GM06990 (cell line): ENCODE data around the gene PLD4.

Experiments used
- DNase-seq: peaks from one replicate; pipeline ENCODE4 v3.0.0-alpha.2; 2011; ENCODE audit not compliant: insufficient read length; ENCODE audit errors: extremely low read depth
- H3K27me3 ChIP-seq: replicated peaks from 2 replicates; pipeline ENCODE4 v1.6.0; 2011; ENCODE audit warnings: low read length; ENCODE audit not compliant: control insufficient read depth, insufficient read depth
- H3K36me3 ChIP-seq: 2 replicates; pipeline ENCODE4 v1.5.1; 2011; ENCODE audit warnings: low read length; ENCODE audit not compliant: control insufficient read depth, insufficient read depth
- H3K4me3 ChIP-seq: replicated peaks from 2 replicates; pipeline ENCODE4 v1.5.1; 2011; ENCODE audit warnings: low read depth, mild to moderate bottlenecking, control low read depth, low read length
- TF ChIP-seq, protein P1 (sequence below): IDR thresholded peaks from 2 replicates; pipeline ENCODE4 v1.5.1; 2011; ENCODE audit warnings: low read length, control low read depth, mild to moderate bottlenecking, inconsistent platforms; ENCODE audit not compliant: insufficient read depth, poor library complexity, severe bottlenecking

The PLD4 gene

DNA sequence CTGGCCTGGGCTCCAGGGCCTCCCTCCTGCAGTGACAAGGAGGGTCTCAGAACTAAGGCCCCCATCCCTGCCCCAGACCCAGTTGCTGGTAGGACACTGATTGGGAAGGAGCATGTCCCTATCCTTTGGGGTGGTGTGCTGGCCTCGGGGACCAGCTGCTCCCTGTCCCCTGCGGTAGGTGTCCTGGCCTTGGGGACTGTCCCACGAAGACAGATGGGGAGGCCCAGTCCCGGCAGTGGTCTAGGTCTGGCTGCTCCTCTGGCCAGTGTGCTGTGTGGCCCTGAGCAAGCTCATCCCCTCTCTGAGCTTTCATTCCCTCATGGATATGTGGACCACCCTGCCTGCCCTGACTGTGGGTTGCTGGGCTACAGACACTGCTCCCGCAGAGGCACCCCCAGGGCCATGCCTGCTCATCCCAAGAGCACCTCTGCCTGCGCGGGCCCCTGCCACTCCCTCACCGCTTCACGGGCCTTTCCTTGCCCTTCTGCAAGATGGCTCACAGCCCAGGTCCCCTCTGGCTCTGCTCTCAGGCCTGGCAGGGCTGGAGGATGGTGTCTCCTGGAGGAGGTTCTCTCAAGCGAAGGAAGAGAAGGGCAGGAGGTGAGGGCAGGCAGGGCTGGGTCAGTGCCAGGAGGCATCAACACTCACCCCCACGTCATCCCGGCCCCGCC is 41.0 kb downstream of the PLD4 start:
- TF ChIP-seq, protein P1, sequence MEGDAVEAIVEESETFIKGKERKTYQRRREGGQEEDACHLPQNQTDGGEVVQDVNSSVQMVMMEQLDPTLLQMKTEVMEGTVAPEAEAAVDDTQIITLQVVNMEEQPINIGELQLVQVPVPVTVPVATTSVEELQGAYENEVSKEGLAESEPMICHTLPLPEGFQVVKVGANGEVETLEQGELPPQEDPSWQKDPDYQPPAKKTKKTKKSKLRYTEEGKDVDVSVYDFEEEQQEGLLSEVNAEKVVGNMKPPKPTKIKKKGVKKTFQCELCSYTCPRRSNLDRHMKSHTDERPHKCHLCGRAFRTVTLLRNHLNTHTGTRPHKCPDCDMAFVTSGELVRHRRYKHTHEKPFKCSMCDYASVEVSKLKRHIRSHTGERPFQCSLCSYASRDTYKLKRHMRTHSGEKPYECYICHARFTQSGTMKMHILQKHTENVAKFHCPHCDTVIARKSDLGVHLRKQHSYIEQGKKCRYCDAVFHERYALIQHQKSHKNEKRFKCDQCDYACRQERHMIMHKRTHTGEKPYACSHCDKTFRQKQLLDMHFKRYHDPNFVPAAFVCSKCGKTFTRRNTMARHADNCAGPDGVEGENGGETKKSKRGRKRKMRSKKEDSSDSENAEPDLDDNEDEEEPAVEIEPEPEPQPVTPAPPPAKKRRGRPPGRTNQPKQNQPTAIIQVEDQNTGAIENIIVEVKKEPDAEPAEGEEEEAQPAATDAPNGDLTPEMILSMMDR = no peak
- H3K36me3 ChIP-seq = no peaks in the 10 kb centered on the region
- DNase-seq = no peak
- no peak overlapping the region for H3K4me3 ChIP-seq
- peaks cover 3% of the 10 kb centered on the region for H3K27me3 ChIP-seq

DNA sequence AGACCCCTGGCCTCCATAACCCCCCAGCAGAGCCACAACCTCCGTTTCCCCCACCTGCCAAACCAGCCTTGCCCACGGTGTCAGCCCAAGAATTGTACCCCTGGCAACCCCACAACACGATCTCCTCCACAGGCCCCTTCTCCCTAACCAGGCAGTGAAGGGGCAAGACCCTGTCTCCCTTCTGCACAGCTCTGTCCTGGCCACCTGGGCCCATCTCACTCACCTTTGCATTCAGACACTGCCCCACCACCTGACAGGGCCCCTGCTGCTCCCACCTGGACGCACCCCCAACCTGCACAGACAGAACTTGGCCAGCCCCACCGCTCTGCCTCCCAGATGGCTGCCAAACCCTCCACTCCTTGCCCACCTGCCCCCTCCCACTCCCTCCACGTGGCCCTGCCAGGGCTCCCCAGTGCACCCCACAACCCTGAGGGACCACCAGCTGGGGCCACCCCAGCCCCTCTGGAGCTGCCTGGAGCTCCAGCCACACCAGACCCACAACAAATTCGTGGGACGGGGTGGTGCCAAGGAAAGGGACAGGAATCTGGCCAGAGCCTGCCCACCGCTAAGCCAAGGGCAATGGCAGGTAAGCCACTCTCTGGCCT is 41.7 kb downstream of the PLD4 start:
- no peak overlapping the region for H3K4me3 ChIP-seq
- H3K27me3 ChIP-seq = peaks cover 3% of the 10 kb centered on the region
- TF ChIP-seq, protein P1 = no peak
- DNase-seq = no peak
- no peaks in the 10 kb centered on the region for H3K36me3 ChIP-seq

DNA sequence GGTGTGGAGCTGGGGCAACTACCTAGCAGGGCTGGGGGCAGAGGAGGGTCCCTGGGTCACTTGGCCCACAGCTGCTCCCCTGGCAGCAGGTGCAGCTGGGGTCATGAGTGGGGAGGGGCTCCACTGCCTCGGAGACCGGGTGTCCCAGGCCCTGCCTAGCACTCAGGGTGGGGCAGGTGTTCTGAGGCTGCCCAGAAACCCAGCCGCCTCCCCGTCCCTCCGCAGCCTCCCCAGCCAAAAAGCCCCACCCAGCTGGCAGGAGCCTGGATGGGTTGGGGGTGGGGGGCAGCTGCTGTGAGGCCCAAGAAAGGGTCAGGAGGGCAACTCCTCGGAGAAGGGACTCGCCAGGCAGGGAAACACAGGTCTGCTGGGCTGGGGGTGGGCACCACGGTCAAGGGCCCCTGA is 42.3 kb downstream of the PLD4 start:
- H3K27me3 ChIP-seq = peaks cover 3% of the 10 kb centered on the region
- no peak for DNase-seq
- no peaks in the 10 kb centered on the region for H3K36me3 ChIP-seq
- TF ChIP-seq, protein P1 = no peak
- H3K4me3 ChIP-seq = no peak overlapping the region

DNA sequence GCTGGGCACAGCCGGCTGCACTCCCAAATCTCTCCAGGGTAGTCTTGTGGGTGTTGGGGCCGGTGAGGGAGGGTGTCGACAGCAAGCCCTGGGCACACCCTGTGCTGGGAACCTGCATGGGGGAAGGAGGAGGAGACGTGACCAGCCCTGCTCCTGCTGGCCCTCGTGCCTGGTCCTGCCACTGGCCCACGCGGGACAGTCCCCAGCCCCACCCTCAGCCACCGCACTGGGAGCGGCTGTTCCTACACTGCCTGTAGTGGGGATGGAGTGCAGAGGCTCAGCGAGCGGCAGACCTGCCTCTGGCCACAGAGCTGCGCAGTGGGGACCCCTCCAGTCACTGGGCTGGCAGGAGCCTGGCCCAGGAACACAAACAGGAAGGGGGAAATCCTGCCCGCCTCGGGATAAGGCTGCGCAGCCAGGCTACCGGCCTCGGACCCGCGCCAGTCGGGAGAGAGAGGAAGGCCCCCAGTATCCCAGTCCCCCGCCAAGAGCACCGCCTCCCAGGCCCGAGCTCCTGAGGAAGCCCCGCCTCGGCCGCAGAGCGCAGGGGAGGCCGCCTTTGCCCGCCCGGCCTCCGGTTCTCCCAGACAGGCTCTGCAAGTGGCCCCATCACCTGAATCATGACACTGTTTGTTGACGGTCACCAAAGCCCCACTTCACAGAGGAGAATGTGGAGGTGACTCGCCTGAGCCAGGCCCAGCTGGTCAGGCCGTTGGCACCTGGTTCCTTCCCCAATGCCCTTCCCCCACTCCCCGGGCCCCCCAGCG is 42.9 kb downstream of the PLD4 start:
- no peak for DNase-seq
- H3K27me3 ChIP-seq = peaks cover 1% of the 10 kb centered on the region
- no peak overlapping the region for H3K4me3 ChIP-seq
- no peaks in the 10 kb centered on the region for H3K36me3 ChIP-seq
- TF ChIP-seq, protein P1 = no peak

DNA sequence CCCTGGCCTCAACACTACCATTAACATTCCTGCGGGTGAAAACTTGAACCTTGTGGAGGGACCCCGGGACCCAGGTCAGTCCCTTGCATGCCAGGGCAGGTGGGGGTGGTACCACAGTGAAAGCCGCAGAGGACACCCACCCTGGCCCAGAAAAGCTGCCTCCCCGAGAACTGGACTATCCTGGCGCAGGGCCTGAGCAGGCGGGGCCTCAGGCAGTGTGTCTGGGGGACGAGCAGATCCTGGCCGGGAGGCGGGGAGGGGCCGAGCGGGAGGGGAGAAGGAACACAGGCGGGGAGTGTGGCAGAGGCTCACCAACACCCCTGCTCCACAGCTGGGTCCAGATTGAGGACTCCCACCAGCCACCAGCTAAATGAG is 43.5 kb downstream of the PLD4 start:
- H3K4me3 ChIP-seq = no peak overlapping the region
- no peaks in the 10 kb centered on the region for H3K36me3 ChIP-seq
- no peak for DNase-seq
- TF ChIP-seq, protein P1 = no peak
- peaks cover 1% of the 10 kb centered on the region for H3K27me3 ChIP-seq
